IPS-15b (cell line): Measurements from ENCODE around the gene THRAP3.

Source experiments
- H3K27me3 ChIP-seq: one replicate; pipeline ENCODE4 v1.6.1; 2013; ENCODE audit warnings: low read length; ENCODE audit not compliant: control insufficient read depth, insufficient read depth
- H3K36me3 ChIP-seq: one replicate; pipeline ENCODE4 v1.6.1; 2013; ENCODE audit warnings: low read length; ENCODE audit not compliant: control insufficient read depth, insufficient read depth
- H3K4me1 ChIP-seq: one replicate; pipeline ENCODE4 v1.6.1; 2013; ENCODE audit warnings: mild to moderate bottlenecking, low read length; ENCODE audit not compliant: control insufficient read depth, insufficient read depth
- H3K4me3 ChIP-seq: one replicate; pipeline ENCODE4 v1.5.1; 2013; ENCODE audit warnings: low read depth, low read length
- H3K9ac ChIP-seq: one replicate; pipeline ENCODE4 v1.6.1; 2013; ENCODE audit warnings: low read depth, mild to moderate bottlenecking, low read length
- H3K9me3 ChIP-seq: one replicate; pipeline ENCODE4 v1.6.1; 2013; ENCODE audit warnings: mild to moderate bottlenecking, low read length; ENCODE audit not compliant: control insufficient read depth, insufficient read depth

Gene THRAP3

DNA sequence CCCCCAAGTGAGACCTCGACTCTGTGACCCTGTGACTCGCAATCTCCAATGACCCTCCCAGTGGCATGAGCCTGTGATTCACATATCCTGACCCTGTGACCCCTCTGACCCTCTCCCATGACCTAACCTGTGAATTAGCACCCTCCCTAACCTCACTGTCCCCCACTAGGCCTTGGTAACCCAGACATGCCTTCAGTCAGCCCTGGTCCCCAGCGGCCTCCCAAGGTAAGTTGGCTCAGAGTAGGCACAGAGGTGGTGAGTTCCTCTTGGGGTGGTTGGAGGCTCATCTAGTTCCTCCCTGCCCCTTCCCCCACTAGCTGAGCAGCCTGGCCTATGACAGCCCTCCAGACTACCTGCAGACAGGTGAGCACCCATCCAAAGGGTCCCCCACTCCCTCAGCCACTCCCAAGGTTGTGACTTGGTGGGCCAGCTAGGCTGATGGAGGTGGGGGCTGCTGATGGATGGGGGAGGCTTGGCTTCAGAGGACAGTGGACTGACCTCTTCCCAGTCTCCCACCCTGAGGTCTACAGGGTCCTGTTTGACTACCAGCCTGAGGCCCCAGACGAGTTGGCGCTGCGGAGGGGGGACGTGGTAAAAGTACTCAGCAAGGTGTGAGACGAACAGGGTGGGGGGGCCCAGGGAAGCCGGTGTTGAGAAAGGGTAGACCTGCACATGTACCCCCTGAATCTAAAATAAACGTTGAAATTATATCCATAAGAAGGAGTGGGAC lies 83.5 kb downstream of the THRAP3 start:
- peaks cover 12% of the 10 kb centered on the region for H3K36me3 ChIP-seq

DNA sequence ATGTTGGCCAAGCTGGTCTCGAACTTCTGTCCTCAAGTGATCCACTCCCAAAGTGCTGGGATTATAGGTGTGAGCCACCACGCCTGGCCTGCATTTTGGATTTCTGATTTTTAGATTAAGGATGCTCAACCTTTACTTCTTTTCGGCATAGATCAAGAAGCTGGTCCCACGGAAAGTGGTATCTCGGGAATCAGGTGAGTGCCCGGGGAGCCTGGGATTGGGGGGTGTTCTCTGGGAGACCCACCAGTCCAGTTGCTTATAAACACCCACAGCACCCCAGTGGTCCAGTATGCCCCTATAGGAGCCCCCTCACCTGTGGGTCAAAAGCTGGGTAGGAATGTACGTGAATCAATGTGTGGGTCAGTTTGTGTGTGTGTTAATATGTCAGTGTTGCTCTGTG lies 85.2 kb downstream of the THRAP3 start:
- peaks cover 3% of the 10 kb centered on the region for H3K36me3 ChIP-seq
- H3K4me1 ChIP-seq: peaks cover 3% of the 10 kb centered on the region
- H3K4me3 ChIP-seq: no peak overlapping the region

More for the DNA sequence above, 83.5 kb downstream of the THRAP3 start:
- H3K4me1 ChIP-seq: peaks cover 3% of the 10 kb centered on the region
- no peaks in the 10 kb centered on the region for H3K9me3 ChIP-seq
- peak overlapping the region; percentile 84 for H3K4me3 ChIP-seq
- no peaks in the 10 kb centered on the region for H3K27me3 ChIP-seq
- no peak overlapping the region for H3K9ac ChIP-seq

DNA sequence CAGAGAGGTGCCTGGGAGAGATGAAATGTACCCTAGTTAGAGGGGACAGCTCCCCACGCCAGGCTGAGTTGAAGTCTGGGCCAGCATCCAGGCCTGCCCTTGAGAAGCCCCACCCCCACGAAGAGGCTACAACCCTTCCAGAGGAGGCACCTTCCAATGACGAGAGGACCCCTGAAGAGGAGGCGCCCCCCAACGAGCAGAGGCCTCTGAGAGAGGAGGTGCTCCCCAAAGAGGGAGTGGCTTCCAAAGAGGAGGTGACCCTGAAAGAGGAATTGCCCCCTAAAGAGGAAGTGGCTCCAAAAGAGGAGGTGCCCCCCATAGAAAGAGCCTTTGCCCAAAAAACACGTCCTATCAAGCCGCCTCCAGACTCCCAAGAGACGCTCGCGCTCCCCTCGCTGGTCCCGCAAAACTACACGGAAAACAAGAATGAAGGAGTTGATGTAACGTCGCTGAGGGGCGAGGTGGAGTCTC lies 96.1 kb downstream of the THRAP3 start:
- Histone ChIP-seq H3K4me1 (no peaks in the 10 kb centered on the region), H3K9ac (peak overlapping the region; percentile 81), H3K27me3 (peaks cover 38% of the 10 kb centered on the region)

More for the DNA sequence above, 85.2 kb downstream of the THRAP3 start:
- H3K9ac ChIP-seq: no peak overlapping the region
- no peaks in the 10 kb centered on the region for H3K27me3 ChIP-seq
- no peaks in the 10 kb centered on the region for H3K9me3 ChIP-seq

DNA sequence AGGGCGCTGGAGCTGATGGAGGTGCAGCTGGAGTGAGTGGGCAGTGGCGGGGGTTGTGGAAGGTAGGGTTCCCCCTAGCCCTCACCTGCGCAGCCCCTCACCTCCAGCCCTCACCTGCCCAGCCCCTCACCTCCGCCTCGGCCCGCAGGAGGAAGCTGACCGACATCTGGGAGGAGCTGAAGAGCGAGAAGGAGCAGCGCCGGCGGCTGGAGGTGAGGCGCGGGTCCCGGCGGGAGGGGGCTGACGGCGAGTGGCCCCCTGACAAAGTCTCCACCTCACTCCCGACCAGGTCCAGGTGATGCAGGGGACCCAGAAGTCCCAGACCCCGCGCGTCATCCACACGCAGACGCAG lies 96.5 kb downstream of the THRAP3 start:
- Histone ChIP-seq H3K9ac (peak overlapping the region; percentile 81), H3K4me1 (no peaks in the 10 kb centered on the region), H3K36me3 (no peaks in the 10 kb centered on the region), H3K4me3 (peak overlapping the region; percentile 47), H3K27me3 (peaks cover 40% of the 10 kb centered on the region), H3K9me3 (no peaks in the 10 kb centered on the region)

More for the DNA sequence above, 96.1 kb downstream of the THRAP3 start:
- no peaks in the 10 kb centered on the region for H3K9me3 ChIP-seq
- peak overlapping the region; percentile 47 for H3K4me3 ChIP-seq
- no peaks in the 10 kb centered on the region for H3K36me3 ChIP-seq

DNA sequence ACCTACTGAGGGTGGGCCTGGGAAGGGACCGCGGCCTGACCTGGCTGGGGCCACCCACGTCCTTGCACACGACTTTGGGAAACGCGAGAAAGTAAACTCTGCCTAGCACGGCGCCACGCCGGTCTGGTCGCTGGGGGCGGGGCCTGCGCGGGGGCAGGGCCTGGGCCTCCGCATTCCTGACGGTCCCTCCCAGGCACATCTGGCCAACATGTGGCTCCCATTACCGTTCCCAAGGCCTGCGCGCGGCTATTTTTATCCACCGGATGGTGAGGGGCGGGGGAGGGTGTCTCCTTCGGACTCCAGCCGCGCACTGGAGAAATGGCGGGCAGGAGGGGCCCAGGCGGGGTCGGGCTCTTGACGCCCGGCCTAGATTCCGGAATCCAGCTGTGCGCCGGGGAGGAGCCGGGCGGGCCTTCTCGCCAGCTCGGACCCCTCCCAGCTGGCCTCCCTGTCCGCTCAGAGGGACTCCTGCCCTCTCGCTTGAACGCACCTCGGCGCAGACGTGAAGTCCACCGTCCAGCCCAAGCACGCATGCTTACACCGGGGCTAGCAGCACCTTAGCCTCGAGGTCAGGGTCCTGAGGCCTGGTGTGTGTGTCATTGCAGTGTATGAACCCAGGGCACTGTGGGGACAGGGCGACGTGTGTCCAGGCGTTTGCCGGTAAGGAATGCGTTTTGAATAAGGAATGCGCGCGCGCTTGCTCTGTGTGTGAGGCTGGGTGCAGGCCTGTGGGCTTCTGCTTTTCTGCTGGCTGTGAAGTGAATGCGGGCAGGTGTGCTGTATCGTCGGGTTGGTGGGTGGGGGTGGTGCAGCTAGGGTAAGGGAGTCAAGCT lies 97.1 kb downstream of the THRAP3 start:
- Histone ChIP-seq H3K9me3 (no peaks in the 10 kb centered on the region), H3K4me3 (peak overlapping the region; percentile 47), H3K4me1 (no peaks in the 10 kb centered on the region), H3K27me3 (peaks cover 43% of the 10 kb centered on the region), H3K9ac (peak overlapping the region; percentile 81), H3K36me3 (no peaks in the 10 kb centered on the region)

DNA sequence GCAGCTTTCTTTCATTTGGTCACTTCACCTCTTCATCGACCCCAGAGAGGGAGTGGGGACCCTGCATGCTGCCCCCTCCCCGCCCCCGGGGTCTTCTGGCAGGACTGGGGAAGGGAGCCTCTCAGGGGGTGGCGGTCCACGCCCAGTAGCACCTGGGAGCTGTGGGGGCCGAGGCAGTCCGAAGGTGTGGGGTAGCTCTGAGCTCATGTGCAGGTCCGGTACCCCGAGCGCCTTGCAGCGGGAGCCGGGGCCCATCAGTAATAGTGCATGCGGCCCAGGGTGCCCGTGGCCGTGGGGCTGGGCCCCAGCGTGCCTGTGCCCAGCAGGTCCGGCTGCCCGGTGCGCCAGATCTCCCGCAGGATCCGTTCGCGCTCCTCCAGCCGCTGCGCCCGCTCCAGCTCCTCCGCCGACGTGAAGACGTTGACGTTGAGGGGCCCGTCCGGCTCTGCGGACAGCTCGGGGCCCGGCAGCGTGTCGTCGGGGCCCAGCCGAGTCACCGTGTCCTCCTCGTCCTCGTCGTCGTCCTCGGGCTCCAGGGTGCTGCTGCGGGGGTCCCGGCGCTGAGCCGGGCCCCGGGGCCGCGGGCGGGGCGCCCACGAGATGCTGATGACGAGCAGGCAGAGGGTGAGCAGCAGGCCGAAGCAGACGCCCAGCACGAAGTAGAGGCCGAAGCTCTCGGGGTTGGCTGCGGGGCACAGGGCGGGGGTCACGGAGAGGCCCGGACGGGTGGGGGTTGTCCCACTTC lies 98.0 kb downstream of the THRAP3 start:
- no peaks in the 10 kb centered on the region for H3K36me3 ChIP-seq
- no peaks in the 10 kb centered on the region for H3K9me3 ChIP-seq
- H3K27me3 ChIP-seq: peaks cover 49% of the 10 kb centered on the region
- H3K4me3 ChIP-seq: peak overlapping the region; percentile 47
- H3K4me1 ChIP-seq: no peaks in the 10 kb centered on the region
- no peak overlapping the region for H3K9ac ChIP-seq

DNA sequence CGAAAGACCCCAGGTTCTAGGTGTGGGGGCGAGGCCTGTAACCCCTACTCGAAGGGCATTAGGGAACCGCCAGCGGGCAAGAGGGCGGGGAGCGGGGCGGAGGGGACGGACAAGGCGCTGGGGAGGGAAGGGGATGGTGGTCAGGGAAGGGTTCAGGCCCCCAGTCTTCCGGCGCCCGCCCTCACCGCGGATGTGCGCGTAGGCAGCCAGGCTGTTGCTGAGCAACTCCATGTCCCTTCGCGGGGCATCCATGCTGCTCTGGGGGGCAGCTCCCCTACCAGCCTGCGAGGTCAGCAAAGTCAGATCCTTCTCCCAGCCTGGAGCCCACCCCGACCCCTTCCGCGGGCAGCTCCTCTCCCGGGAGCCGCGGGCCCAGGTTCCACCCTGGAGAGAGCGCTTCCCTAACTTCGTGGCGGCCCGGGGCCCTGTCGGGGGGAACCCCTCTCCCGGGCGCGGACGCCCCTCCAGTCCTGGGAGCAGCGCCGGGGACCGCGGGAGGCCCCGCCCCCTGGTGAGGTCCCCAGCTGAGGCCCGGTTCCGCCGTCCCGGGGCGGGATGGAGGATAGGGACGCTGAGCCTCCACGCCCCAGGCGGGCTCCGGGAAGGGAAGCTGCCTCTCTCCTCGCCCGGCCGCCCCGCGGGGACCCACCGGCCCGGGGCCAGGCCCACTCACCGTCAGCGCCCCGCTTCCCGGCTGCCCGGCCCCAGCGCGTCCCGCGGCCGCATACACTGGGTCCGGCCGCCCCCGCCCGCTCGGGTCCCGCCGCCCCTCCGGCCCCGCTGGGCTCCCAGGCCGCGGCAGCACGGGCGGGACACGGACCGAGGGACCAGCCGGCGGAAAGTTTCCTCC lies 98.8 kb downstream of the THRAP3 start:
- peaks cover 49% of the 10 kb centered on the region for H3K27me3 ChIP-seq
- H3K4me3 ChIP-seq: peak overlapping the region; percentile 55
- no peak overlapping the region for H3K9ac ChIP-seq
- no peaks in the 10 kb centered on the region for H3K36me3 ChIP-seq
- H3K4me1 ChIP-seq: no peaks in the 10 kb centered on the region
- no peaks in the 10 kb centered on the region for H3K9me3 ChIP-seq

DNA sequence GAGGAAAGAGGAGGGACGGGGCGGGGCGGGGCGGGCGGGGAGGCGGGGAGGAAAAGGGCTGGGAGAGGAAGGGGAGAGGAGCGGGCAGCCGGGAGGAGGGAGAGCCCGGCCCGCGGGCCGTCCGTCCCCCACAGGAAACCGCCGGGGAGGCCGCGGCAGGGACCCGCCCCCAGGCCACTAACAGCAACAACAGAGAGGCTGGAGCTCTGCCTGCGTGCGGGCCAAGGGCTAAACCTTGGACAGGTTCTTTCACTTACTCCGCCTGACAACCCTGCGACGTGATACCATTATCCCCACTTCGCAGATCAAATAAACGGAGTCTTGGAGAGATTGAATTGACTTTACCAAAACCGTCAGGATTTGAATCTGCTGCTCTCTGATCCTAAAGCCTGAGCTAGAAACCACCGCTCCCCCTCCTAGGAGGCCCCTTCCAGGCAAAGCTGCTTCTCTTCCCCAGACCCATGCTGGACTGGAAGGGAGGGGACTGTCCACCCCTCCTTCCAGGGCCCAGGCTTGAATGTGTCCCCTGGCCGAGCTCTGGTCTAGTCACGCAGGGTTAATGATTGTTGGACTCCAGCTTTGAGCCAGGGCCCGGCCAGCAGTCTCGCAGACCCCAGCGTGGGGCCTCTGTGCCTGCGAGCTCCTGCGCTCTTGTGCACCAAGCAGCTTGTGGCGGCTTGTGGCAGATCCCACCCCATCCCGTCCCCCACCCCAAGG lies 99.6 kb downstream of the THRAP3 start, which contains the start of gene EVA1B:
Gene EVA1B (minus strand): TSS at position 10 of the 717 bp plus-strand sequence. CDS start 608 bp downstream, outside the sequence.
- H3K27me3 ChIP-seq: peaks cover 49% of the 10 kb centered on the region
- no peaks in the 10 kb centered on the region for H3K36me3 ChIP-seq
- H3K4me3 ChIP-seq: peak within 1 kb of the TSS; percentile 70
- no peaks in the 10 kb centered on the region for H3K4me1 ChIP-seq
- H3K9ac ChIP-seq: peak within 1 kb of the TSS; percentile 2
- no peaks in the 10 kb centered on the region for H3K9me3 ChIP-seq

DNA sequence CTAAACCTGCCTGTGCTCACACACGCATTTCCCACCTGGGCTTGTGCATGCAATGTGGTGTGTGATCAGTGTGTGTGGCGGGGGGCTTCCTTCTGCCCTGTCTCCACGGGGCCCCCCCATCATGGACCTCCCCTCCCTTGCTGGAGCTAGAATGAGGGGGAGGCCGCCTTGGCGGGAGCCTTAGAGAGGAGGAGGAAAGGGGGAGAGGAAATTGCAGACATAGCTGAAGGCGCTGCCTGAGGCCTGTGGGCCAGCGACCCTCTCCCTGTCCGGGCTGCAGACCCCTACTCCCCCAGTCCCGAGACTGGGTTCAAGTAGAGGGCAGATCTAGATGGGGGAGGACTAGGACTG lies 100.1 kb downstream of the THRAP3 start:
- Histone ChIP-seq H3K27me3 (peaks cover 46% of the 10 kb centered on the region), H3K9me3 (no peaks in the 10 kb centered on the region), H3K36me3 (no peaks in the 10 kb centered on the region), H3K4me1 (no peaks in the 10 kb centered on the region), H3K4me3 (peak overlapping the region; percentile 70), H3K9ac (no peak overlapping the region)

DNA sequence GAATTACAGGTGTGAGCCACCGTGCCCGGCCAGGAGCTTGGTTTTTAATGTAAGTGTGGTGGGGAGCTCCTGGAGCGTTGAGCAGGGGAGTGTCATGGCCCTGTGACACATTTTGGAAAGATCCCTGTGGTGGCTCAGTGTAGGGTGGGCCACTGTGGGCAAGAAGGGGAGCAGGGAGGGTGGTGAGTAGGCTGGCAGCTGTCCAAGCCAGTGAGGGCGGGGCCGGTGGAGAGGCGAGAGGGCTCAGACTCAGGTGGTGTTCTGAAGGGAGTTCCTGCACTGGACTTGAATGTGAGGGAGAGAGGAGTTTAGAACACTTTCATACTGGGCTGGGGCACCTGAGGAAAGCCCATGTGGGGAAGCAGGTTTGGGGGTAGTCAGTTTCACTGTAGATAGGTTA lies 102.3 kb downstream of the THRAP3 start:
- no peak overlapping the region for H3K4me3 ChIP-seq
- peaks cover 34% of the 10 kb centered on the region for H3K27me3 ChIP-seq
- H3K36me3 ChIP-seq: no peaks in the 10 kb centered on the region
- H3K4me1 ChIP-seq: no peaks in the 10 kb centered on the region
- H3K9me3 ChIP-seq: no peaks in the 10 kb centered on the region
- H3K9ac ChIP-seq: no peak overlapping the region
